ENCODE results near the gene IQGAP1. TPM values are rescaled to one million over a fixed set of nuclear protein-coding genes. Genes with fewer than 3 reads are reported as not detected.

IQGAP1 gene
- total RNA-seq, 2 donors from 2014 or later: 79.6 to 92.9 TPM

GRCh38 chr15:90349821-90350220 lies 38.2 kb upstream of the IQGAP1 start:
- peaks cover 18% of the 10 kb centered on the region for H3K4me1 ChIP-seq
- DNase-seq: no peak
- H3K9me3 ChIP-seq: no peaks in the 10 kb centered on the region
- no peaks in the 10 kb centered on the region for H3K36me3 ChIP-seq (replicated peaks in 1 of 2; ENCODE audit: insufficient read depth in 1 of 2, low read depth in 2 of 2)
- intact Hi-C loops (cut with DNase I): no loop called here
- no peak for TF ChIP-seq CTCF (IDR thresholded peaks at IDR 0.05)
- no peak for TF ChIP-seq POLR2A (IDR thresholded peaks at IDR 0.05)
- H3K4me3 ChIP-seq: no peak overlapping the region
- no peak overlapping the region for H3K27ac ChIP-seq
- no peaks in the 10 kb centered on the region for H3K27me3 ChIP-seq
- WGBS, 2 donors: 89 to 93% methylated on average over 9 of the region's 9 CpGs
- ATAC-seq: no peak

- Histone ChIP-seq H3K36me3 (replicated peaks in 1 of 2; ENCODE audit: insufficient read depth in 1 of 2, low read depth in 2 of 2) (no peaks in the 10 kb centered on the region), H3K27me3 (no peaks in the 10 kb centered on the region), H3K9me3 (no peaks in the 10 kb centered on the region), H3K27ac (peak overlapping the region in 1 of 4 donors; percentile 71), H3K4me1 (peaks cover 10% of the 10 kb centered on the region), H3K4me3 (peak overlapping the region in 1 of 2 donors; percentile 64)
- peak in 1 of 7 experiments; percentile 0 for TF ChIP-seq CTCF (IDR thresholded peaks at IDR 0.05)
- TF ChIP-seq POLR2A (IDR thresholded peaks at IDR 0.05): no peak
- WGBS, 2 donors: 41 to 67% methylated on average over 11 to 25 of the region's 25 CpGs
- DNase-seq (no peak), ATAC-seq (peak; percentile 1)
- intact Hi-C loops (cut with DNase I): no loop called here
These were observed 36.4 kb upstream of the IQGAP1 start for GRCh38 chr15:90351479-90352106.

GRCh38 chr15:90352107-90352893 lies 35.7 kb upstream of the IQGAP1 start, which contains the start of gene ZNF774:
TSS of gene ZNF774 (plus strand) at chr15:90352284. CDS start at chr15:90354661, 2,377 bp downstream.
- peak; percentile 93 to 97 (median 96) for DNase-seq
- TF ChIP-seq POLR2A (IDR thresholded peaks at IDR 0.05) (peak; percentile 67 to 86 (median 84)), CTCF (IDR thresholded peaks at IDR 0.05) (peak in 1 of 7 experiments; percentile 0)
- ATAC-seq: peak; percentile 99
- Histone ChIP-seq H3K4me1 (peaks cover 10% of the 10 kb centered on the region), H3K36me3 (replicated peaks in 1 of 2; ENCODE audit: insufficient read depth in 1 of 2, low read depth in 2 of 2) (no peaks in the 10 kb centered on the region), H3K27ac (peak within 1 kb of the TSS; percentile 48 to 77 (median 70)), H3K27me3 (no peaks in the 10 kb centered on the region), H3K9me3 (no peaks in the 10 kb centered on the region), H3K4me3 (peak within 1 kb of the TSS; percentile 64 to 95)
- 0 to 2% methylated on average over 19 to 53 of the region's 53 CpGs for WGBS, 2 donors
- intact Hi-C loops (cut with DNase I): no loop called here

- ATAC-seq: no peak
- Histone ChIP-seq H3K4me1 (peaks cover 10% of the 10 kb centered on the region), H3K4me3 (no peak overlapping the region), H3K9me3 (no peaks in the 10 kb centered on the region), H3K27me3 (no peaks in the 10 kb centered on the region), H3K27ac (no peak overlapping the region), H3K36me3 (replicated peaks in 1 of 2; ENCODE audit: insufficient read depth in 1 of 2, low read depth in 2 of 2) (no peaks in the 10 kb centered on the region)
- intact Hi-C loops (cut with DNase I): no loop called here
- TF ChIP-seq POLR2A (IDR thresholded peaks at IDR 0.05) (no peak), CTCF (IDR thresholded peaks at IDR 0.05) (no peak)
- no peak for DNase-seq
- WGBS, 2 donors: 88 to 100% methylated on average over 2 of the region's 2 CpGs
These were observed 33.1 kb upstream of the IQGAP1 start for GRCh38 chr15:90354986-90355385.
